NCI-H1417 (cell line): ENCODE results near the gene FFAR4.
"Not testable (repeated sequence)": the region's sequence is repeated elsewhere in the genome, so short reads cannot be mapped to it uniquely, and the experiment has no call there.

Experiments
- DNase-seq, 3 experiments: peaks; one replicate each; lab custom pipeline; 2025; lab: John Stamatoyannopoulos, UW

Gene FFAR4

GRCh38 chr10:93566435-93567276, at the start of gene FFAR4:
TSS of gene FFAR4 (plus strand) at chr10:93566665. CDS start at chr10:93566721, 56 bp downstream.
- DNase-seq = peak in 2 of 3 experiments; percentile 71 to 80

- no peak for DNase-seq
Observed at GRCh38 chr10:93518531-93518930, 47.9 kb upstream of the FFAR4 start.

GRCh38 chr10:93535293-93535692, 31.2 kb upstream of the FFAR4 start:
- DNase-seq = no peak

- not testable (repeated sequence) for DNase-seq
Observed at GRCh38 chr10:93540871-93541270, 25.6 kb upstream of the FFAR4 start.

- DNase-seq = peak in 1 of 3 experiments; percentile 32
Observed at GRCh38 chr10:93541402-93542357, 24.8 kb upstream of the FFAR4 start.

GRCh38 chr10:93542358-93542791, 24.1 kb upstream of the FFAR4 start:
- DNase-seq = peak; percentile 35 to 83 (median 54)

GRCh38 chr10:93546995-93547394, 19.5 kb upstream of the FFAR4 start:
- not testable (repeated sequence) for DNase-seq

GRCh38 chr10:93547522-93547921, 18.9 kb upstream of the FFAR4 start:
- no peak for DNase-seq

- DNase-seq = no peak
Observed at GRCh38 chr10:93548376-93549071, 17.9 kb upstream of the FFAR4 start.

- DNase-seq = no peak
Observed at GRCh38 chr10:93550606-93551005, 15.9 kb upstream of the FFAR4 start.

GRCh38 chr10:93552780-93553179, 13.7 kb upstream of the FFAR4 start:
- no peak for DNase-seq

- no peak for DNase-seq
Observed at GRCh38 chr10:93553482-93554315, 12.8 kb upstream of the FFAR4 start.

- DNase-seq = no peak
Observed at GRCh38 chr10:93554316-93554663, 12.2 kb upstream of the FFAR4 start.

GRCh38 chr10:93554760-93555432, 11.6 kb upstream of the FFAR4 start:
- peak; percentile 37 to 77 (median 44) for DNase-seq

GRCh38 chr10:93559490-93559889, 7.0 kb upstream of the FFAR4 start:
- DNase-seq = no peak

- DNase-seq = no peak
Observed at GRCh38 chr10:93560541-93560940, 5.9 kb upstream of the FFAR4 start.

- DNase-seq = no peak
Observed at GRCh38 chr10:93565446-93565845, 1.0 kb upstream of the FFAR4 start.

GRCh38 chr10:93567277-93568104, 1.0 kb downstream of the FFAR4 start:
- no peak for DNase-seq

- DNase-seq = no peak
Observed at GRCh38 chr10:93568105-93568390, 1.6 kb downstream of the FFAR4 start.

GRCh38 chr10:93570383-93570782, 3.9 kb downstream of the FFAR4 start:
- DNase-seq = no peak
